Measurements from ENCODE around the gene KYAT1. TPM values are rescaled to one million over a fixed set of nuclear protein-coding genes. Genes with fewer than 3 reads are reported as not detected.

Gene KYAT1
- total and polyA plus RNA-seq, 2 of the 13 experiments (the other 11 are each of a cell fraction or from before 2014, with no cell fraction given): 9.2 to 46.5 TPM

- no peak for TF ChIP-seq KIAA2018 (CRISPR knock-in tag; IDR thresholded peaks at IDR 0.05; ENCODE audit: borderline replicate concordance)
- no peak; the same call in 1 of the 2 replicates for TF ChIP-seq SNAPC2 (CRISPR knock-in tag; IDR thresholded peaks at IDR 0.05)
- peak; percentile 99 for TF ChIP-seq ZFP91 (CRISPR knock-in tag; IDR thresholded peaks at IDR 0.05; ENCODE audit: borderline replicate concordance)
- no peak for TF ChIP-seq ZNF619 (CRISPR knock-in tag; IDR thresholded peaks at IDR 0.05)
- TF ChIP-seq ZUFSP (CRISPR knock-in tag; IDR thresholded peaks at IDR 0.05; ENCODE audit: borderline replicate concordance): no peak
- TF ChIP-seq KDM5A (IDR thresholded peaks at IDR 0.05; ENCODE audit: borderline replicate concordance, low read length): no peak
- TF ChIP-seq THAP9 (CRISPR knock-in tag; IDR thresholded peaks at IDR 0.05; ENCODE audit: borderline replicate concordance): no peak
- no peak for TF ChIP-seq ONECUT2 (CRISPR knock-in tag; IDR thresholded peaks at IDR 0.05)
- 0 out of 2 replicates have a peak, but pooled peaks have one; percentile 39 for TF ChIP-seq RFX5 (IDR thresholded peaks at IDR 0.05; ENCODE audit: low read depth, low read length)
- no peak for TF ChIP-seq ZNF891 (CRISPR knock-in tag; IDR thresholded peaks at IDR 0.05)
- no peak for TF ChIP-seq ZBTB14 (CRISPR knock-in tag; IDR thresholded peaks at IDR 0.05)
- TF ChIP-seq ARNTL (CRISPR knock-in tag; IDR thresholded peaks at IDR 0.05): no peak
Observed at GRCh38 chr9:128818099-128818838, 63.5 kb downstream of the KYAT1 start, which contains the start of gene ENDOG (continued).
